ENCODE results near the gene CDS2.

CDS2 gene

GRCh38 chr20:5189917-5190316 lies 63.1 kb downstream of the CDS2 start:
- Histone ChIP-seq H2BK12ac (ENCODE audit: low read length) (no peak overlapping the region), H3K27me3 (ENCODE audit: insufficient read depth, low read length) (no peaks in the 10 kb centered on the region), H4K8ac (ENCODE audit: low read depth, low read length) (no peak overlapping the region), H3K4me2 (ENCODE audit: low read length) (no peak overlapping the region), H2AK5ac (ENCODE audit: low read length) (no peak overlapping the region), H2AFZ (ENCODE audit: insufficient read depth, low read length, poor library complexity) (no peak overlapping the region), H3K9ac (ENCODE audit: low read length) (no peak overlapping the region), H3K23ac (ENCODE audit: low read length) (no peak overlapping the region), H3K4me1 (ENCODE audit: control insufficient read depth in 1 of 2, insufficient read depth in 2 of 2, low read length in 2 of 2) (no peaks in the 10 kb centered on the region), H3K36me3 (ENCODE audit: control insufficient read depth in 1 of 2, insufficient read depth in 2 of 2, low read length in 2 of 2) (peaks cover 29 to 41% of the 10 kb centered on the region in 2 experiments), H3K79me2 (ENCODE audit: control insufficient read depth, insufficient read depth, low read length, poor library complexity) (no peaks in the 10 kb centered on the region), H4K12ac (ENCODE audit: low read depth, low read length) (no peak overlapping the region), H2BK5ac (ENCODE audit: low read depth, low read length, poor library complexity) (no peak overlapping the region), H3K14ac (ENCODE audit: low read length) (no peak overlapping the region), H2BK120ac (ENCODE audit: insufficient read depth, low read length, poor library complexity) (no peak overlapping the region), H3K18ac (ENCODE audit: low read length) (no peak overlapping the region), H3K4me3 (ENCODE audit: low read depth, low read length) (no peak overlapping the region), H3K4ac (ENCODE audit: low read depth, low read length) (no peak overlapping the region), H3K79me1 (ENCODE audit: low read length) (no peaks in the 10 kb centered on the region), H3K27ac (ENCODE audit: low read depth, low read length) (no peak overlapping the region), H4K91ac (ENCODE audit: low read depth, low read length) (no peak overlapping the region), H3K9me3 (ENCODE audit: insufficient read depth, low read depth, low read length) (no peaks in the 10 kb centered on the region)
- DNase-seq, result no peak
- WGBS (ENCODE audit: extremely low coverage, insufficient coverage, insufficient read length), result no CpG with 5 or more reads among the region's 6 CpGs

GRCh38 chr20:5190444-5190843 lies 63.6 kb downstream of the CDS2 start:
- no CpG with 5 or more reads among the region's 3 CpGs for WGBS (ENCODE audit: extremely low coverage, insufficient coverage, insufficient read length)
- Histone ChIP-seq H2BK5ac (ENCODE audit: low read depth, low read length, poor library complexity) (no peak overlapping the region), H3K14ac (ENCODE audit: low read length) (no peak overlapping the region), H4K8ac (ENCODE audit: low read depth, low read length) (no peak overlapping the region), H3K79me2 (ENCODE audit: control insufficient read depth, insufficient read depth, low read length, poor library complexity) (no peaks in the 10 kb centered on the region), H2AK5ac (ENCODE audit: low read length) (no peak overlapping the region), H3K79me1 (ENCODE audit: low read length) (no peaks in the 10 kb centered on the region), H3K4ac (ENCODE audit: low read depth, low read length) (no peak overlapping the region), H3K4me3 (ENCODE audit: low read depth, low read length) (no peak overlapping the region), H2AFZ (ENCODE audit: insufficient read depth, low read length, poor library complexity) (no peak overlapping the region), H3K4me2 (ENCODE audit: low read length) (no peak overlapping the region), H2BK120ac (ENCODE audit: insufficient read depth, low read length, poor library complexity) (no peak overlapping the region), H3K23ac (ENCODE audit: low read length) (no peak overlapping the region), H3K27me3 (ENCODE audit: insufficient read depth, low read length) (no peaks in the 10 kb centered on the region), H3K9me3 (ENCODE audit: insufficient read depth, low read depth, low read length) (no peaks in the 10 kb centered on the region), H3K36me3 (ENCODE audit: control insufficient read depth in 1 of 2, insufficient read depth in 2 of 2, low read length in 2 of 2) (peaks cover 26 to 44% of the 10 kb centered on the region in 2 experiments), H3K18ac (ENCODE audit: low read length) (no peak overlapping the region), H3K4me1 (ENCODE audit: control insufficient read depth in 1 of 2, insufficient read depth in 2 of 2, low read length in 2 of 2) (no peaks in the 10 kb centered on the region), H3K27ac (ENCODE audit: low read depth, low read length) (no peak overlapping the region), H4K91ac (ENCODE audit: low read depth, low read length) (no peak overlapping the region), H2BK12ac (ENCODE audit: low read length) (no peak overlapping the region), H4K12ac (ENCODE audit: low read depth, low read length) (no peak overlapping the region), H3K9ac (ENCODE audit: low read length) (no peak overlapping the region)
- no peak for DNase-seq

- WGBS (ENCODE audit: extremely low coverage, insufficient coverage, insufficient read length), result no CpG with 5 or more reads among the region's 9 CpGs
- Histone ChIP-seq H3K4me3 (ENCODE audit: low read depth, low read length) (no peak overlapping the region), H3K4me1 (ENCODE audit: control insufficient read depth in 1 of 2, insufficient read depth in 2 of 2, low read length in 2 of 2) (no peaks in the 10 kb centered on the region), H3K18ac (ENCODE audit: low read length) (no peak overlapping the region), H3K14ac (ENCODE audit: low read length) (no peak overlapping the region), H4K8ac (ENCODE audit: low read depth, low read length) (no peak overlapping the region), H2BK12ac (ENCODE audit: low read length) (no peak overlapping the region), H3K27me3 (ENCODE audit: insufficient read depth, low read length) (no peaks in the 10 kb centered on the region), H3K4me2 (ENCODE audit: low read length) (no peak overlapping the region), H3K27ac (ENCODE audit: low read depth, low read length) (no peak overlapping the region), H3K4ac (ENCODE audit: low read depth, low read length) (no peak overlapping the region), H2AFZ (ENCODE audit: insufficient read depth, low read length, poor library complexity) (no peak overlapping the region), H3K23ac (ENCODE audit: low read length) (no peak overlapping the region), H3K9me3 (ENCODE audit: insufficient read depth, low read depth, low read length) (no peaks in the 10 kb centered on the region), H2BK120ac (ENCODE audit: insufficient read depth, low read length, poor library complexity) (no peak overlapping the region), H4K12ac (ENCODE audit: low read depth, low read length) (no peak overlapping the region), H3K79me2 (ENCODE audit: control insufficient read depth, insufficient read depth, low read length, poor library complexity) (no peaks in the 10 kb centered on the region), H3K79me1 (ENCODE audit: low read length) (no peaks in the 10 kb centered on the region), H4K91ac (ENCODE audit: low read depth, low read length) (no peak overlapping the region), H3K36me3 (ENCODE audit: control insufficient read depth in 1 of 2, insufficient read depth in 2 of 2, low read length in 2 of 2) (peaks cover 15 to 32% of the 10 kb centered on the region in 2 experiments), H2BK5ac (ENCODE audit: low read depth, low read length, poor library complexity) (no peak overlapping the region), H2AK5ac (ENCODE audit: low read length) (no peak overlapping the region), H3K9ac (ENCODE audit: low read length) (no peak overlapping the region)
- DNase-seq, result peak; percentile 32 to 77
Measured at GRCh38 chr20:5191829-5192569, 65.2 kb downstream of the CDS2 start.

DNA sequence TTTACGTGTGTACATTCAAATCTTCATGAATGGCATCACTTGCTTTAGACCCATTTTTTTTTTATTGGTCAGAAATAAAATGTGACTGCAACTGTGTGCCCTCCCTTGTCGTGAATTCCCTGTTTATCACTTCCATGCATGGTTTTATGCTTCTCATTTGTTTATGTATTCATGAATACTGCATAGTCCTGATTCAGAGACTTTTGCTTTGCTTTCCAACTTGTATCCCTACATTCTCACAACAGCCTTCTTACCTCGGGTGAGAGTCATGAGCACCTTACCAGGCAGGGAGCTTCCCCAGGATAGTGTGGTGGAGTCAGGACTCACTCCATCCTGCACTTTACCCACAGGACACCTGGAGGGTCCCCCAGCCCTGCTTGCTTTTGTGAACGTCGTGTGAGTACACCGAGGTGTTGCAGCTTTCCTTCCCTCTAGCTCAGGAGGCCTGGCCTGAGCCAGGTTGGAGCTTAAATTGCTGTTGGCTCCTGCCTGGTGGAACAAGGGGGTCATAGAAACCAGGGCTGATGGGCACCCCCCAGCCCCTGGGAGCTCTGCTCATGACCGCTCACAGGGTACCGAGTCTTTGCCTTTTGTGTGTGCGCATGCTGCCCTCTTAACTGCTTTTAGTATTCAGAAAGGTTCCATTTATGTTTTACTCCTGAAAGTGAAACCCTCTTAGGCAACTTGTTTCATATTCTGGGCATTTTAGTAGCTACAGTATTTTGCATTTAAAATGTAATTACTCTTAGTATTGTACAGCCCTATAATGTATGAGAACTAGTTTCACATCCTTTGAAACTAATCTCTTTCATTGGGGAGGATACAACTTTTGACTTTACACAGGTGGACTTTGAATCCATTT lies 66.0 kb downstream of the CDS2 start:
- no peak overlapping the region for H2BK5ac ChIP-seq (ENCODE audit: low read depth, low read length, poor library complexity)
- no peaks in the 10 kb centered on the region for H3K79me1 ChIP-seq (ENCODE audit: low read length)
- no peaks in the 10 kb centered on the region for H3K9me3 ChIP-seq (ENCODE audit: insufficient read depth, low read depth, low read length)
- H2AFZ ChIP-seq (ENCODE audit: insufficient read depth, low read length, poor library complexity), result no peak overlapping the region
- no peak overlapping the region for H3K23ac ChIP-seq (ENCODE audit: low read length)
- no peaks in the 10 kb centered on the region for H3K79me2 ChIP-seq (ENCODE audit: control insufficient read depth, insufficient read depth, low read length, poor library complexity)
- no peaks in the 10 kb centered on the region for H3K27me3 ChIP-seq (ENCODE audit: insufficient read depth, low read length)
- H4K8ac ChIP-seq (ENCODE audit: low read depth, low read length), result peak overlapping the region; percentile 3
- no peaks in the 10 kb centered on the region for H3K4me1 ChIP-seq (ENCODE audit: control insufficient read depth in 1 of 2, insufficient read depth in 2 of 2, low read length in 2 of 2)
- no peak overlapping the region for H3K4me2 ChIP-seq (ENCODE audit: low read length)
- no peak for DNase-seq
- H4K91ac ChIP-seq (ENCODE audit: low read depth, low read length), result no peak overlapping the region
- H2BK120ac ChIP-seq (ENCODE audit: insufficient read depth, low read length, poor library complexity), result no peak overlapping the region
- H2BK12ac ChIP-seq (ENCODE audit: low read length), result no peak overlapping the region
- H3K4ac ChIP-seq (ENCODE audit: low read depth, low read length), result no peak overlapping the region
- peak overlapping the region; percentile 22 for H2AK5ac ChIP-seq (ENCODE audit: low read length)
- H3K36me3 ChIP-seq (ENCODE audit: control insufficient read depth in 1 of 2, insufficient read depth in 2 of 2, low read length in 2 of 2), result peaks cover 15 to 36% of the 10 kb centered on the region in 2 experiments
- no peak overlapping the region for H3K4me3 ChIP-seq (ENCODE audit: low read depth, low read length)
- no peak overlapping the region for H3K14ac ChIP-seq (ENCODE audit: low read length)
- H4K12ac ChIP-seq (ENCODE audit: low read depth, low read length), result no peak overlapping the region
- WGBS (ENCODE audit: extremely low coverage, insufficient coverage, insufficient read length), result no CpG with 5 or more reads among the region's 9 CpGs
- H3K18ac ChIP-seq (ENCODE audit: low read length), result no peak overlapping the region
- no peak overlapping the region for H3K9ac ChIP-seq (ENCODE audit: low read length)
- H3K27ac ChIP-seq (ENCODE audit: low read depth, low read length), result no peak overlapping the region
